HFF-Myc (cell line): ENCODE results near the gene EYA2.

Experiments used
- DNase-seq: peaks from one replicate; pipeline ENCODE4 v3.0.0-alpha.2; 2011; ENCODE audit warnings: low read depth; ENCODE audit errors: extremely low read depth
- H3K4me3 ChIP-seq: replicated peaks from 2 replicates; pipeline ENCODE4 v1.5.1; 2011; ENCODE audit warnings: low read depth, mild to moderate bottlenecking, control low read depth, low read length
- TF ChIP-seq, protein P1 (sequence below): IDR thresholded peaks from 2 replicates; pipeline ENCODE4 v1.5.1; 2012; ENCODE audit warnings: mild to moderate bottlenecking, low read depth, low read length, control low read depth; ENCODE audit errors: missing control alignments

The EYA2 gene

DNA sequence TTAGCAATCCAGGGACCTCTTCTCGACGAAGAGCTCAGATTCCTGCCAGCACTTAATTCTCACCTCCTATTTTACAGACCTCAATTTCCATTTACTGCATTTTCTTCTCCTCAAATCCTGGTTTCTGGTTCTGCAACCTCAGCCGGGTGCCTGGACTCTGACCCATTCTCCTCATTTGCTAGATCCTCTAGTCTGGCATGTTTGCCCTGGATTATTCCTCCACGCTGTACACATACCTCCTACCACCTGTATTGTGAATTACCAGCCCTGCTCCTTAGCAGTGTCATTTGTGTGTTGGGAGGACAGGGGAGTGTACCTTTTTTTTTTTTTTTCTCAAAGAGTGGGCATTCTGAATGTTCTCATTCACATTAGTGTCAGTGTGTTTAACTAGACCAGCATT, 257.4 kb downstream of the EYA2 start:
- no peak overlapping the region for H3K4me3 ChIP-seq
- no peak for DNase-seq
- TF ChIP-seq, protein P1, sequence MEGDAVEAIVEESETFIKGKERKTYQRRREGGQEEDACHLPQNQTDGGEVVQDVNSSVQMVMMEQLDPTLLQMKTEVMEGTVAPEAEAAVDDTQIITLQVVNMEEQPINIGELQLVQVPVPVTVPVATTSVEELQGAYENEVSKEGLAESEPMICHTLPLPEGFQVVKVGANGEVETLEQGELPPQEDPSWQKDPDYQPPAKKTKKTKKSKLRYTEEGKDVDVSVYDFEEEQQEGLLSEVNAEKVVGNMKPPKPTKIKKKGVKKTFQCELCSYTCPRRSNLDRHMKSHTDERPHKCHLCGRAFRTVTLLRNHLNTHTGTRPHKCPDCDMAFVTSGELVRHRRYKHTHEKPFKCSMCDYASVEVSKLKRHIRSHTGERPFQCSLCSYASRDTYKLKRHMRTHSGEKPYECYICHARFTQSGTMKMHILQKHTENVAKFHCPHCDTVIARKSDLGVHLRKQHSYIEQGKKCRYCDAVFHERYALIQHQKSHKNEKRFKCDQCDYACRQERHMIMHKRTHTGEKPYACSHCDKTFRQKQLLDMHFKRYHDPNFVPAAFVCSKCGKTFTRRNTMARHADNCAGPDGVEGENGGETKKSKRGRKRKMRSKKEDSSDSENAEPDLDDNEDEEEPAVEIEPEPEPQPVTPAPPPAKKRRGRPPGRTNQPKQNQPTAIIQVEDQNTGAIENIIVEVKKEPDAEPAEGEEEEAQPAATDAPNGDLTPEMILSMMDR = no peak

DNA sequence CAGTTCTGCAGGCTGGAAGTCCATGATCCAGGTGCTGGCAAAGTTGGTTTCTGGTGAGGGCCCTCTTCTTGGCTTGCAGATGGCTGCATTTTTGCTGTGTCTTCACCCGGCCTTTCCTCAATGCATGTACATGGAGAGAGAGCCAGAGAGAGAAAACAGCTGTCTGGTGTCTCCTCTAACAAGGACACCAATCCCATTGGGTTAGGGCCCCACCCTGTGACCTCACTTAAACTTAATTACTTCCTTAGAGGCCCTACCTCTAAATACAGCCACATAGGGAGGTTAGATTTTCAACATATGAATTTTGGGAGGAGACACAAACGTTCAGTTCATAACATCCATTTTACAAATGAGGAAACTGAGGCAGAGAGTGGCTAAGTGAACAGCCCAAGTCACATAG, 259.4 kb downstream of the EYA2 start:
- TF ChIP-seq, protein P1 = no peak
- no peak for DNase-seq
- H3K4me3 ChIP-seq = no peak overlapping the region

DNA sequence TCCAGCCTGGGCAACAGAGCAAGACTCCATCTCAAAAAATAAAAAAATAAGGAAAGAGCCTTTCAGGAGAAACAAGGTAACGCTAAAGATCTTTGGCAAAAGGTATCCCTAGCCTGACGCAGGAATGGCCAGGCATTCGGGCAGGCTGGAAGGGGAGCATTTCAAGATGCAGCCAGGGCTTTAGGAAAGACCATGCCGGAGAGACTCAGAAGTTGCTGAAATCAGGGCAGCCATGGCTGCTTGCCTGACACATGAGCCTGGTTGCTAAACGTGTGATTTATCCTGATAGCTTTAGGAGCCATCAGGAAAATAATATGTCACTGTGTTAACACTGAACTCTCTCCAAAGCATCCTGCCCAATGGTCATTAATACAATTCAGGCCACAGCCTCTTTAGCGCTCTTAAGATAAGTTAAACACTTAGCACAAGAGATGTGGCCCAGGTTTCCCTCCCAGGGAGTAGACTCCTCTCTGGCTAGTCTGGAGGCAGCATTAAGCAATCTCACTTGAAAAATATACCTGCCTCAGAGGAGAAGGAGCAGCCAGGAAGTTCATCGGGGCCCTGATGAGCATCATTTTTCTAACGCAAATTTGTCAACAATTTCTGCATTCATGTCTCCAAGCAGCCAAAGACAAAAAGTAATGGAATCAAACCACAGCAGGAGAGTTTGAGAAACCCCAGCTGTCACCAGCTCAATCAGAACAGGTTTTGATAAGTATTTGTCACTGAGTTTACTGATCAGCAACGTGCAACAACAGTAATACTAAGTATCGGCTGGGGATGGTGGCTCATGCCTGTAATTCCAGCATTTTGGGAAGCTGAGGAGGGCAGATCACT, 261.9 kb downstream of the EYA2 start:
- TF ChIP-seq, protein P1 = no peak
- no peak for DNase-seq
- H3K4me3 ChIP-seq = no peak overlapping the region

DNA sequence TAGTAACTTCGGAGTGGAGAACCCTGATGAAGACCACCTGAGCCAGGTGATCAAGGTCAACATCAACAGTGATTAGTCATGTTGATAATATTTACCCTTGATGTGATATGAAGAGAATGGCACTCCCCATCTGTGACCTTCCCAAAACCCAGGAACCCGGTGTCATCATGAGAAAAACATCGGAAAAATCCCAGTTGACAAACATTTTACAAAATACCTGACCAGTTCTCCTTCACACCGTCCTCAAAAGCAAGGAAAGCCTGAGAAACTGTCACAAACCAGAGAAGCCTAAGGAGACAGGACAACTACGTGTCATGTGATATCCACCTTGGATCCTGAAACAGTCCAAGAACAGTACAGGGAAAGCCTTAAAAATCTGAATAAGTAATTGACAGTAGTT, 264.5 kb downstream of the EYA2 start:
- TF ChIP-seq, protein P1 = no peak
- H3K4me3 ChIP-seq = no peak overlapping the region
- no peak for DNase-seq

DNA sequence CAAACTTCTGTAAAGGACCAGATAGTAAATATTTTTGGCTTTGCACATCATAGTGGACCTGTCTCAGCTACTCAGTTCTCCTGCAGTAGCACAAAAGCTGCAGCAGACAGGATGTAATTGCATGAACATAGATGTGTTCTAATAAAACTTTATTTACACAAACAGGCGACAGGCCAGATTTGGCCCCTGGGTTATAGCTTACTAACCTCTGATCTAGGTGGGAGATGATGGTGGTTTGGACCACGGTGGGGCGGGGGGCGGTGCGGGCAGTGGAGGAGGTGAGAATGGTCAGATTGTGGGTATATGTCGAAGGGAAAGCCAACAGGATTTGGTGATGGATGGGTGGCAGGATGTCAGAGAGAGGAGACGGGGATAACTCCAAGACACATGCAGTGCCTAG, 265.6 kb downstream of the EYA2 start:
- TF ChIP-seq, protein P1 = no peak
- no peak for DNase-seq
- no peak overlapping the region for H3K4me3 ChIP-seq

DNA sequence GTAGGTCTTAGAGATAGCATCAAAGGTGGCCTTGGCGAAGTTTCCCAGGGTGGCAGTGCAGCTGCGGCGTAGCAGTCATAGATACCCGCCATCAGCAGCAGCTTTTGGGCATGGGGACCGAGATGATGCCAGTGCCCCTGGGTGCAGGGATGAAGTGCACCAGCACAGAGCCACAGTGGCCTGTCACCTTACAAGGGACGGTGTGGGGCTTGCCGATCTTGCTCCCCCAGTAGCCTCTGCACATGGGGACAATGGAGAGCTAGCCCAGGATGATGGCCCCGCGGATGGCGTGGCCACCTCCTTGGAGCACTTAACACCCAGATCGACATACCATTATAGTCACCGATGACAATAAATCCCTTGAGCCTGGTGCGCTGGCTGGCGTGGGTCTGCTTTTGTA, 266.3 kb downstream of the EYA2 start:
- TF ChIP-seq, protein P1 = no peak
- H3K4me3 ChIP-seq = no peak overlapping the region
- DNase-seq = no peak
